GM12872 (cell line): ENCODE results near the gene SEC24C.

Experiments used
- CTCF ChIP-seq: IDR thresholded peaks from 3 replicates; pipeline ENCODE4 v1.5.1; 2011; ENCODE audit warnings: low read depth, mild to moderate bottlenecking, low read length, moderate library complexity; ENCODE audit not compliant: insufficient read depth

SEC24C gene

GRCh38 chr10:73781879-73782748 lies 37.9 kb downstream of the SEC24C start, which contains the start of gene CHCHD1:
Gene CHCHD1 (plus strand): TSS chr10:73782048. CDS start chr10:73782076, 28 bp downstream.
- no peak for TF ChIP-seq CTCF

GRCh38 chr10:73782749-73783085 lies 38.5 kb downstream of the SEC24C start:
- TF ChIP-seq CTCF: no peak

GRCh38 chr10:73785211-73785720 lies 41.1 kb downstream of the SEC24C start, which contains the start of gene ZSWIM8:
Gene ZSWIM8 (plus strand): TSS chr10:73785606. CDS start chr10:73785879, 273 bp downstream.
- no peak for TF ChIP-seq CTCF

GRCh38 chr10:73785721-73786511 lies 41.7 kb downstream of the SEC24C start:
- no peak for TF ChIP-seq CTCF

- TF ChIP-seq CTCF: peak; percentile 28; the same call in 1 of the 3 replicates
Observed at GRCh38 chr10:73786512-73786885, 42.3 kb downstream of the SEC24C start.

- TF ChIP-seq CTCF: no peak
Observed at GRCh38 chr10:73788864-73789658, 44.9 kb downstream of the SEC24C start.
